HFF-Myc (cell line): Measurements from ENCODE around the gene NAPG.
"Not testable (repeated sequence)": the region's sequence is repeated elsewhere in the genome, so short reads cannot be mapped to it uniquely, and the experiment has no call there.

Source experiments
- DNase-seq: peaks from one replicate; pipeline ENCODE4 v3.0.0-alpha.2; 2011; ENCODE audit warnings: low read depth; ENCODE audit errors: extremely low read depth
- H3K4me3 ChIP-seq: replicated peaks from 2 replicates; pipeline ENCODE4 v1.5.1; 2011; ENCODE audit warnings: low read depth, mild to moderate bottlenecking, control low read depth, low read length
- TF ChIP-seq, protein P1 (sequence below): IDR thresholded peaks from 2 replicates; pipeline ENCODE4 v1.5.1; 2012; ENCODE audit warnings: mild to moderate bottlenecking, low read depth, low read length, control low read depth; ENCODE audit errors: missing control alignments

The NAPG gene

DNA sequence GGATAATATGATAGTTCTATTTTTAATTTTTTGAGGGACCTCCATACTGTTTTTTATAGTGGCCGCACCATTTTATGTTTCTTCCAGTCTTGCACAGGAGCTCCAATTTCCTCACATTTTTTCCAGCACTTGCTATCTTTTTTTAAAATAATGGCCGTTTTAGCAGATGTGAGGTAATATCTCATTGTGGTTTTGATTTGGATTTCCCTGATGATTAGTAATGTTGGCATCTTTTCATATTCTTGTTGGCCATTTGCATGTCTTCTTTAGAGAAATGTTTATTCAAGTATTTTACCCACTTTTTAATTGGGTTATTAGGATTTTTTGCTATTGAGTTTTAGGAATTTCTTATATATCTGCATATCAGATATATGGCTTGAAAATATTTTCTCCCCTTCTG is 29.9 kb upstream of the NAPG start:
- TF ChIP-seq, protein P1, sequence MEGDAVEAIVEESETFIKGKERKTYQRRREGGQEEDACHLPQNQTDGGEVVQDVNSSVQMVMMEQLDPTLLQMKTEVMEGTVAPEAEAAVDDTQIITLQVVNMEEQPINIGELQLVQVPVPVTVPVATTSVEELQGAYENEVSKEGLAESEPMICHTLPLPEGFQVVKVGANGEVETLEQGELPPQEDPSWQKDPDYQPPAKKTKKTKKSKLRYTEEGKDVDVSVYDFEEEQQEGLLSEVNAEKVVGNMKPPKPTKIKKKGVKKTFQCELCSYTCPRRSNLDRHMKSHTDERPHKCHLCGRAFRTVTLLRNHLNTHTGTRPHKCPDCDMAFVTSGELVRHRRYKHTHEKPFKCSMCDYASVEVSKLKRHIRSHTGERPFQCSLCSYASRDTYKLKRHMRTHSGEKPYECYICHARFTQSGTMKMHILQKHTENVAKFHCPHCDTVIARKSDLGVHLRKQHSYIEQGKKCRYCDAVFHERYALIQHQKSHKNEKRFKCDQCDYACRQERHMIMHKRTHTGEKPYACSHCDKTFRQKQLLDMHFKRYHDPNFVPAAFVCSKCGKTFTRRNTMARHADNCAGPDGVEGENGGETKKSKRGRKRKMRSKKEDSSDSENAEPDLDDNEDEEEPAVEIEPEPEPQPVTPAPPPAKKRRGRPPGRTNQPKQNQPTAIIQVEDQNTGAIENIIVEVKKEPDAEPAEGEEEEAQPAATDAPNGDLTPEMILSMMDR: no peak
- DNase-seq: no peak
- no peak overlapping the region for H3K4me3 ChIP-seq

DNA sequence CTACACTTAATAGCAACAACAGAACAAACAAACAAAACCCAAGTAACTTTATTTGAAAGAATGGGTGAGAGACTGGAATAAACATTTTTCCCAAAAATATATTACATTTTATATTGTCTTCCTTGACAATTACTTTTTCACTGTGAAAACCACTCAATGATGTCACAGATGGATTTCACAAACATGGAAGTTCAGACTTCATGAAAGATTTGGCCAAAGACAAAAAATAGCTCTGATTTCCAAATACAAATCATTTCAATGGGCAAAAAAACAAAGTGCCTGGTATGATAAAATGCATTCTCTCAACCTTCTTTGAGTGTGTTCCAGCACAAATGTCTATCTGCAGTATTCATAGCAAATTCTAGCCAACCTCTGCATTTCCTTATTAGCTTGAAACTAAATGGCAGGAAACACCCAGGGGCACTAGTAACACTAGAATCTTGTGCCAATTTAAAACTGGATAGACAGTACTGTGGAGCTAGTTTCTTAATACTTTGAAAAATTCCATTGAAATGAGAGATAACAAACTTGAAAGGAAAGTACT is 28.5 kb upstream of the NAPG start:
- no peak for DNase-seq
- TF ChIP-seq, protein P1: no peak
- no peak overlapping the region for H3K4me3 ChIP-seq

DNA sequence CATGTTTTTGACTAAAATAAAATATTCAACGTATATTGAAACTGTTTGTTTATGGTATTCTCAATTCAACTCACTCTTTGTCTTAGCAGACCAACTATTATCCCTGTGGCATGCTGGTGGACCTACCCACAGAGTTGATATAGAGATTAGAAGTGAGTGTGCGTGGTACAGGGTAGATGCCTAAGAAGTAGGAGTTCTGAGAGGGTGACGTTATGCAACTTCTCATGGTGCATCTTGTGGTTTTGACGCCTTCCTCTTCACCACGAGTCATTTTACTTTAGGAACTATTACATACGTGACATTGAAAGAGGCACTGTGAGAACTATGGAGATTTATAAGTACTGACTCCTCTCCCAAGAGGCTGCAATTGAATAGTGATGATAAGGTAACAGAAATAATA is 26.6 kb upstream of the NAPG start:
- TF ChIP-seq, protein P1: no peak
- no peak for DNase-seq
- no peak overlapping the region for H3K4me3 ChIP-seq

DNA sequence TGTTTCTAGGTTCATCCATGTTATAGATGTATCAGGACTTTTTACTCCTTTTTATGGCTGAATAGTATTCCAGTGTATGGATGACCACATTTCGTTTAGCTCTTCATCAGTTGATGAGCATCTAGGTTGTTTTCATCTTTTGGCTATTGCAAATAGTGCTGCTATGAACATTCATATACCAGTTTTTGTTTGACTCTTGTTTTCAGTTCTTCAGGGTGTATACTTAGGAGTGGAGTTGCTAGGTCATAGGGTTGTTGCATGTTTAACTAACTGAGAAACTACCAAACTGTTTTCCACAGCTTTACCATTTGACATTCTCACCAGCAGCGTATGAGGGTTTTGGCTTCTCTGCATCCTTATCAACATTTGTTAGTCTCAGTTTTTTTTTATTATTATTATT is 25.8 kb upstream of the NAPG start:
- DNase-seq: no peak
- no peak overlapping the region for H3K4me3 ChIP-seq
- TF ChIP-seq, protein P1: no peak

DNA sequence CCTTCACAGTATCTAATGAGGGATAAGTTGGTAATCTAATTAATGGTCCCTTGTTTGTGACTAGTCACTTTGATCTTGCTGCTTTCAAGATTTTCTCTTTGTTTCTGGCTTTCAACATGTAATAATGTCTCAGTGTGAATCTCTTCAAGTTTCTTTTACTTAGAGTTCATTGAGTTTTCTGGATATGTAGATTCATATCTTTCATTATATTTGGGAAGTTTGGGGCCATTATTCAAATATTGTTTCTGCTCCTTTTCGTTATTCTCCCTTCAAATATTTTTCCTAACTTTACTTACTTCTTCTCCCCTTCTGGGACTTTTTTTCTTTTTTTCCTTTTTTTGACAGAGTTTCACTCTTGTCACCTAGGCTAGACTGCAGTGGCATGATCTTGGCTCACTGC is 21.1 kb upstream of the NAPG start:
- TF ChIP-seq, protein P1: no peak
- H3K4me3 ChIP-seq: no peak overlapping the region
- no peak for DNase-seq

DNA sequence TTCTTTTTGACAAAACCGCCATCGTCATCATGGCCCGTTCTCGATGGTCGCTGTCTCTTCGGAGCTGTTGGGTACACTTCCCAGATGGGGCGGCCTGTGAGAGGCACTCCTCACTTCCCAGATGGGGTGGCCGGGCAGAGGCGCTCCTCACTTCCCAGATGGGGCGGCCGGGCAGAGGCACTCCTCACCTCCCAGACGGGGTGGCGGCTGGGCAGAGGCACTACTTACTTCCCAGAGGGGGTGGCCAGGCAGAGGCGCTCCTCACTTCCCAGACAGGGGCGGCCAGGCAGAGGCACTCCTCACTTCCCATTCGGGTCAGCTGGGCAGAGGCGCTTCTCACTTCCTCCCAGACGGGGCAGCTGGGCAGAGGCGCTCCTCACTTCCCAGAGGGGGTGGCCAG is 19.9 kb upstream of the NAPG start:
- not testable (repeated sequence) for H3K4me3 ChIP-seq, DNase-seq

DNA sequence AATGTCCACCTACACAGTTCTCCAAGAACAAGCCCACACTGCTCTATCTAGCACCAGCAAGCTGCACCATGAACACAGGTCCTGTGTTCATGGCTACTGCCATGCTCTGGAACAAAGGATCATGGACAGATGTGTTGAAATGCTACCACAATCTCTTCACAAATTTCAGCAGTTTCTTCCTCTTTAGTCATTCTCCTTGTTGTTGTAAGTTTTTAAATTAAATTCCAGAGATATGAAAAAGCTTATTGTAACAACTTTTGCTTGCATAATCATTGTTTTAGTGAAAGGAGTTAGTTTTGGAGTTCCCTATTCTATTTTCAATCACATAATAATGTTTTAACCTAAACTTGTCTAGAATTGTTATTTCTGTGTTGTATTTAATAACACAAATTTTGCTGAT is 17.2 kb upstream of the NAPG start:
- no peak for DNase-seq
- TF ChIP-seq, protein P1: no peak
- H3K4me3 ChIP-seq: no peak overlapping the region
